ENCODE data around the gene ZNF536.
"Not testable (repeated sequence)": the region's sequence is repeated elsewhere in the genome, so short reads cannot be mapped to it uniquely, and the experiment has no call there.

The ZNF536 gene

GRCh38 chr19:30482956-30483355 lies 110.8 kb downstream of the ZNF536 start:
- no peak for DNase-seq (ENCODE audit: low read depth)

GRCh38 chr19:30486250-30486649 lies 114.1 kb downstream of the ZNF536 start:
- DNase-seq (ENCODE audit: low read depth): not testable (repeated sequence)

GRCh38 chr19:30487178-30487577 lies 115.0 kb downstream of the ZNF536 start:
- DNase-seq (ENCODE audit: low read depth): no peak

DNA sequence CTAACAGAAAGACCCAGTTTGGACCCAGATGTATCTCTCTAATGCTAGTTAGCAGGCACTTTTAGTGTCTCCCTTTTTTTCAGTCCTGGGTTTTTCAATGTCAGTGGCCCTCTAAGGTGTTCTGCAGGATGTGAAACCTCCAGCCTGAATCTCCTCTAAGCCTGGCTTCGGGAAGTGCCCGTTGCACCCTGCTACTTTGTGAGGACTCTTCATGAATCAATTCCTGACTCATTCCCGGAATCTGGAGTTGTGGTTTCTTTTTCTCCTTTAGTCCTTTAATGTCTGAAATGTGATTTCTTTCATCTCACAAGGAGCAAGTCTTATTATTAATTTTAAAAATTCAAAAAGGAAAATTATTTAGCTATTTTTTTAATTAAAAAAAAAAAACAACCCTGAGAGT lies 116.0 kb downstream of the ZNF536 start:
- no peak for DNase-seq (ENCODE audit: low read depth)

GRCh38 chr19:30490760-30491159 lies 118.6 kb downstream of the ZNF536 start:
- no peak for DNase-seq (ENCODE audit: low read depth)

DNA sequence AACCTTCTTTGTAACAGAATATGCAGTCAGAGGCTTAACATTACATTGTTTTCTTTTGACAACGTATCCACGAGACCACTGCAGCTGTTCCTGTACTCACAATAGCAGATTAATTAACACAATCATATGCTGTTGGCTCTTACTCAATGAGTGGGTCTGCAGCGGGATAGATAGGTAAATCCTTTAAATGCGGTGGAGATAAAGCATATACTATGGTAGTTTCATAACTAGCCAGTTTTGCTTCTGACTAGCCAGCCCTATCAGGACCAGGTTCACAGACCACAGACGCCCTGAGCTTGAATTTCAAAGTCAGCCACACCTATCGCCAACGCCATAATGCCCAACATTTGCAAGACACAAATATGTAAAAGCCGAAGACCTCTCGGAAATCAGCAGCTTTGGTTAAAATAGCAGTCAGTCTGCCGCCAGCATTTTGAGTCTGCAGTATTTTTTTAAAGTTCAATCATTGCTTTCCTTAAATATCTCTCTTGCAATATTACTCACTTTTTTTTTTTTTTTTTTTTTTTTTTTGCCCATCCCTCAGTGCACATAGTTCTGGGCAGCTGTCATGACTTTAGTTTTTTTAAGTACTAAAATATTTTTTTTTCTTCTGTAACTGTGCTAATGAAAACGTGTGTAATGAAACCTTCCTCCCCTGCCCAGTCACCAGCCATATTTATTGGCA lies 120.5 kb downstream of the ZNF536 start:
- DNase-seq (ENCODE audit: low read depth): no peak

- no peak for DNase-seq (ENCODE audit: low read depth)
Measured at GRCh38 chr19:30497034-30497433, 124.8 kb downstream of the ZNF536 start.

DNA sequence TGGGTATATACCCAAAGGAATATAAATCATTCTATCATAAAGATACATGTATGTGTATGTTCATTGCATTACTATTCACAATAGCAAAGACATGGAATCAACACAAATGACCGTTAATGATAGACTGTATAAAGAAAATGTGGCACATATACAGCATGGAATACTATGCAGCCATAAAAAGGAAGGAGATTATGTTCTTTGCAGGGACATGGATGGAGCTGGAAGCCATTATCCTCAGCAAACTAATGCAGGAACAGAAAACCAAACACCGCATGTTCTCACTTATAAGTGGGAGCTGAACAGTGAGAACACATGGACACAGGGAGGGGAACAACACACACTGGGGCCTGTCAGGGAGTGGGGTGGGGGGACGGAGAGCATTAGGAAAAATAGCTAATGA lies 125.9 kb downstream of the ZNF536 start:
- not testable (repeated sequence) for DNase-seq (ENCODE audit: low read depth)

GRCh38 chr19:30498707-30499106 lies 126.5 kb downstream of the ZNF536 start:
- no peak for DNase-seq (ENCODE audit: low read depth)

DNA sequence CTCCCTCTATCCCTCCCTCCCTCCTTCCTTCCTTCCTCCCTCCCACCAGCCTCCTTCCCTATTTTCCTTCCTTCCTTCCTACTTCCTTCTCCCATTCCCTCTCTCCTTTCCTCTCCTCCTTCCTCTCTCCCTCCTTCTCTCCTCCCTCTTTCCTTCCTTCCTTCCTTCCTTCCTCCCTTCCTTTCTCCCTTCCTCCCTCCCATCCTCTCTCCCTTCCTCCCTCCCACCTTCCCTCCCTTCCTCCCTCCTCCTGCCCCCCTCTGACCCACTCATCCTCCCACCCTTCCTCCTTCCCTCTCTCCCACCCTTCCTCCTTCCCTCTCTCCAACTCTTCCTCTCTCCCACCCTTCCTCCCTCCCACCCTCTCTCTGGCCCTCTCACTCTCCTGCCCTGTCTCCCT lies 132.1 kb downstream of the ZNF536 start:
- DNase-seq (ENCODE audit: low read depth): no peak

DNA sequence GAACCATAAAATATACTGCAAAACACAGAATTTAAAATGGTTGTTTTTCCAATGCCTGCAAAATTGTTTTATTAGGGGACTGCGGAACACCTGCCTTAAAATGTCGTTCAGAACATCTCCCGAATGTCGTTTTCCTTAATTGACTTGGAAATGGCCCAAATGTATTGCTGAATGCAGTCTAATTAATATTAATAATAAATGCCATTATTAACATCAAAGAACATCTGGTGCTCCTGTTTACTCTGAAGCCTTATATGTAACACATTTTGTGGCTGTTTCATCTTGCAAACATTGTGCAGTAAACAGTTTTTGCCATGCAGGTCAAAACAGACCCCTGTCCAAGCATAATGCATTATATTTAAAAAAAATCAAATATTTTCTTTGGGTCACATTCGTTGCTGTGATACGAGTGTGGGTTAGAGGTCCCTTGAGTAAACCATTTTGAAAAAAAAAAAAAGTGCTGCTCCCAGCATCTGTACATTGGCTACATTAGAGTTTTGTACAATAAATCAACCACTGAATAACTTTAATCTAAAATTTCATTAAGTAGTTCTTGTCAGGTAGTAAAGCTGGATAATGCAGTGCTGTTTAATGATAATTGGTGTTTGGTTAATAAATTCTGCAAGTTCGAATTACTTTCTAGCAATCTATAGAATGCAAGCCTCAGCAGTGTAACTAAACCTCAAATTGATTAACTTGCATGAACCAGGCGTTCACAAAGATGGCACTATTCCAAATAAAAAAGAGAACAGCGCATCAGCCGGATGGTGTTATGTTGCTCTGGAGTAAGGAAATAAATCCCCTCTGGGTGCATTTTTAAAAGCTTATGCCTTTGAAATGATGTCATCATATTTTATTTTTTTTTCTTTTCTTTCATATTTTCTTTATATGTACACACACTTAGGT lies 140.2 kb downstream of the ZNF536 start:
- DNase-seq (ENCODE audit: low read depth): no peak

- no peak for DNase-seq (ENCODE audit: low read depth)
Measured at GRCh38 chr19:30513082-30513411, 140.9 kb downstream of the ZNF536 start.

- no peak for DNase-seq (ENCODE audit: low read depth)
Measured at GRCh38 chr19:30516111-30516510, 143.9 kb downstream of the ZNF536 start.

- no peak for DNase-seq (ENCODE audit: low read depth)
Measured at GRCh38 chr19:30516531-30516930, 144.3 kb downstream of the ZNF536 start.

GRCh38 chr19:30518965-30519606 lies 146.9 kb downstream of the ZNF536 start:
- no peak for DNase-seq (ENCODE audit: low read depth)

DNA sequence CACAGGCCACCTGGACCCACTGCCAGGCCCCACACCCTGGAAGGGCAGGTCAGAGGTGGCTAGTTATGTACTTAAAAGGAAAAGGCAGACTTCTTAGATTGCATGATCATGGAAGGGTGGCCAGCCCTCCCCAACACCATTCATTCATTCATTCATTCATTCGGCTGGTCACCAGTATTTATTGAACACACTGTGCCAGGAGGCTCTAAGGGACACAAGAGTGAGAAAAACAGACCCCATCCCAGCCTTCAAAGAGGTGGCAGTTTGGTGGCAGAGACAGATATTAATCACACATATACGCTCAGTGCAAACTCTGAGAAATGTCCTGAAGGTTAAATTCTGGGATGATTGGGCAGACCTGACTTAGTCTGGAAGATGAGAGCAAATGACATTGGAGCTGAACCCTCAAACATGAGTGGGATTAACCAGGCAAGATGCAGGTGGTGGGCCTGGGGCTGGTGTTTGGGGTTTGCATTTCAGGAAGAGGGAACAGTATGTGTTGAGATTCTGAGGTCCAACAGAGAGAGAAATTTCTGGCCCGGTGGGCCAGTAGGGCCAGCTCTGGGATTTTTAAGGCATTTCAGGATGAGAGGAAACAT lies 147.5 kb downstream of the ZNF536 start:
- no peak for DNase-seq (ENCODE audit: low read depth)

DNA sequence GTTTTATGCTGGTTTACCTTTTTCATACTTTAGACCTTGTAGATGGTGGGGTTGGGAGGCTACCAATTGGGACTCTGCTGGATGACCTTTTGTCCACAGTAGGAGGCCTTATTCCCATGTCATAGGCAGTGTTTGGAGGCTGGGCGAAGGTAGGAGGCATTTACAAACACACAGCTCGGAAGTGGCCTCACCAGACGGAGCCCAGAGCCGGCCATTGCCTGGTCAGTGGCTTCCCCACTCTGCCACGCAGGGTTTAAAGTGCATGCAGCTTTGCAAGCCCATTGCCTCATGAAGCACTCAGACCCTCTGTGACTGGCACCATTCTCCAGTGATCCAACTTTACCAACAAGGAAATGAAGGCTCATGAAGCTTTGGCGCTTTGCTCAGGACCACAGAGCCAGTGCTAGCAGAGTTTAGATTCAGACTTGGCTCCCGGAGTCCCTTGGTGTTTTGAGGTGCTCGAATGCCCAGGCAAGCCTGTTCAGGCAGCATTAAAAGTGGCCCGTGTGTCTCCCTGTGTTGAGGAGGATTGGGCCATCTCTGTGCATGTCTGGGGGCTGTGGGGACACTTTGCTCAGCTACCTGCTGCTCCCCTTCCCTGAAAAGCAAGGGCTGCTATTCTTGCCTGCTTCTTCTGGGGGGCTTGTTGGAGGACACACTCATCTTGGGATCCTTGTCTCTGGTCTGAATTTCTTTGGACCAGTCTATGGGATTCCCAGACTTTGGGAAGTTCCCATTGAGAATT lies 148.7 kb downstream of the ZNF536 start:
- DNase-seq (ENCODE audit: low read depth): no peak

GRCh38 chr19:30521937-30522336 lies 149.8 kb downstream of the ZNF536 start:
- DNase-seq (ENCODE audit: low read depth): no peak

DNA sequence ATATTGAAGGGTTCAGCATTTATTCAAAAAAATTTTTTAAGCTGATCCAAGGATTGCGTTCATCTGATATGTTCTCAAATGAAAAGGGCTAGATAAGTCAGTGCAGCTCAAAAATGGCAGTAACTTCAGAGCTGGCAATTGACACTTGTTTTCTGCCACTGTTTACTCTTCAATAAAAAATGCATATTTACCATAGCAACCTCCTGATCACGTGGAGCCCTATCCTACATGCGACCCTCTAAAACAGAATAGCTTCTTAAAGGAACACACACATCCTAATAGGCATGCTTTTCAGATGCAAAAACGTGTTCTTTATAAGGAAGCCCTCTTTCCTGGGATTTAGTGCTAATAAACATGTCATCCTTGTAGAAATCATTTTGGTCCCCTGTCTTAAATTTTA lies 150.2 kb downstream of the ZNF536 start:
- DNase-seq (ENCODE audit: low read depth): no peak

- no peak for DNase-seq (ENCODE audit: low read depth)
Measured at GRCh38 chr19:30523791-30524190, 151.6 kb downstream of the ZNF536 start.

GRCh38 chr19:30525383-30525782 lies 153.2 kb downstream of the ZNF536 start:
- no peak for DNase-seq (ENCODE audit: low read depth)

DNA sequence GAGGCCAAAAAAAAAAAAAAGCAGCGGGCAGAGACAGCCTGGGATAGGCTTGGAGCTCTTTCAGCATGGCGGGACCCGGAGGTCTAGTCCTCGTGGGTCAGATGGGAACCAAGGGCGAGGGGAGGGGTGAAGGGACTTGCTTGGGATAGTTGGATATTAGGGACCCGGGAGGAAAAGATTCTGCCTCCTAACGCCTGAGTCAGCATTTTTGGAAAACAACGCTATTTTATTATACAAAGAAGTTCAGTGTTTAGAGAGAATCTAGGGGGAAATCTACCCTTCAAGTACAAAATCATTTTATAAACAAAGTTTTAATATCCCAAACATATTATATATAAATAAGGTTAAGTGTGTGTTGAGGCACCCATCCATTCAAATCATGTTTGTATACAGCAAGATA lies 156.7 kb downstream of the ZNF536 start:
- DNase-seq (ENCODE audit: low read depth): no peak
